NCI-H2029 treated with DMSO at 0.1 percent for 48 hours (cell line): Measurements from ENCODE around the gene RNF220.
"Not testable (repeated sequence)": the region's sequence is repeated elsewhere in the genome, so short reads cannot be mapped to it uniquely, and the experiment has no call there.

Experiments used
- DNase-seq: peaks from one replicate; lab custom pipeline; 2025; lab: John Stamatoyannopoulos, UW

Gene RNF220

DNA sequence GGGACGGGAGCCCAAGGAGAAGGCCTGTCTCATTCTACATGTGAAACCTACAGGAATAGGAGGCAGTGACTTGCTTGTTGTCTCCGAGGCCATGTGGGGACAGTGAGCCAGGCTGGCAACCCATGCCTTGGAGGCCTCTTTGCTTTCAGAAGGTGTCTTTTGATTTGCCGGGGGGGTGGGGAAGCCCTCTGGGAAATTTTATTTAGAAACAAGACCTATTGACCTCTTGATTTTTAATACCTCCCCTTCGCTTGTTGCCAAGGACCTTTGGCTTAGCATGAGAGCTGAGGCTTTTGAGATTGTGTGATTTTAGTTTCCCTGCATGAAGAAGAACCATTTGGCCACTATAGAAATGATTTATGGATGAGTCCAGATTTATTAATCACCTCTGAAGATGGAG, 273.6 kb downstream of the RNF220 start:
- no peak for DNase-seq

GRCh38 chr1:44679468-44679867, 274.4 kb downstream of the RNF220 start:
- DNase-seq, result no peak

DNA sequence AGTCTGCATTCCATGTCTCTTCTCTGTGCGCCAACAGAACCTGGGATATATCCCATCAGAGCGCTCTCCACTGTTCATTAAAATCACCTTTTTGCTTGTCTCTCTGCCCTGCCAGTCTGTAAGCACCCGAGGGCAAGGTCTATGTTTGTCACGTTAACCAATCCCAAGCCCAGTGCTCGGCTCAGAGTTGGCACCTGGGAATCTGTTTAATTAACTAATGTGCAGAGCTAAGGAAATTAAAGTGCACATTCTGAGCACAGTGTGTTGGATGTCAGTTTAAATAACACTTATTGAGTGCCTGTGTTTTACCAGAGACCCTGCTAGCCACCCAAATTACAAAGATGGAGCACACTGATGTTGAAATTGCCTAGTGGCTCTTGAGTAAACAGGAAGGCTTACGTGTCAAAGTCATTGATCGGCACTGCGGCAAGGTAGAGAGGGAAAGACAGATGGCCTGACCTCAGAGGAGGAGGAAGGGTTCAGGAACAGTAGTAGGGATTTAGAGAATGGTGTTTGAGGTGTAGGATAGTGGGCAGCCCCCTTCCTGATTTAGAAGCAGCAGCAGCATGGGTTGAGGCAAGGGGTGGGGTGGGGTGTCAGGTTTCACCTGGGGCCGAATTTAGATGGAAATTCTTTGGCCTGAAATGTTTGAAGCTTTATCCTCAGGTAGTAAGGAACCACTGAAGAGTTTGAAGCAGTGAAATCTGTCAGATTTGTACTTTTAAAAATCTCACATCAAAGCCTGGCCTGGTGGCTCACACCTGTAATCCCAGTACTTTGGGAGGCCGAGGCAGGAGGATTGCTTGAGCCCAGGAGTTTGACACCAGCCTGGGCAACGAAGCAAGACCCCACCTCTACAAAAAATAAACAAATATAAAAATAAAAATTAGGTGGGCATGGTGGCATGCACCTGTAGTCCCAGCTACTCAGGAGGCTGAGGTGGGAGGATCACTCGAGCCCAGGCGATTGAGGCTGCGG, 277.1 kb downstream of the RNF220 start:
- peak; percentile 41 for DNase-seq

DNA sequence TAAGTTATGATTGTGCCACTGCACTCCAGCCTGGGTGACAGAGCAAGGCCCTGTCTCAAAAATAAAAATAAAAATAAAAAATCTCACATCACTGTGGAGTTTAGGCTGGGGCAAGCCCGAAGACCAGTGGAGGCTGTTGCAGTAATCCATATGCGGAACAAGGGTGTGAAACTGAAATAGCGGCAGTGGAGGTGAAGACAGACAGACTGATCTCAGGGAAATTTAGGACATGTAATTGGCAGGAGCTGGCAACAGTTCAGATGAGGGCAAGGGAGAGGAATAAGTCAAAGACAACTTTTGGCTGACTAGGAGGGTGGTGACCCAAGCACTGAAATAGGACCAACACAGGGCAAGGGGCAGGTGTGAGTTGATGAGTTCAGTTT, 277.8 kb downstream of the RNF220 start:
- DNase-seq, result no peak

GRCh38 chr1:44684525-44684924, 279.5 kb downstream of the RNF220 start:
- no peak for DNase-seq

- no peak for DNase-seq
Measured at GRCh38 chr1:44685218-44685617, 280.2 kb downstream of the RNF220 start.

GRCh38 chr1:44685881-44686280, 280.8 kb downstream of the RNF220 start:
- DNase-seq, result no peak

- no peak for DNase-seq
Measured at GRCh38 chr1:44688760-44689446, 283.8 kb downstream of the RNF220 start.

GRCh38 chr1:44689447-44689765, 284.4 kb downstream of the RNF220 start:
- DNase-seq, result no peak

DNA sequence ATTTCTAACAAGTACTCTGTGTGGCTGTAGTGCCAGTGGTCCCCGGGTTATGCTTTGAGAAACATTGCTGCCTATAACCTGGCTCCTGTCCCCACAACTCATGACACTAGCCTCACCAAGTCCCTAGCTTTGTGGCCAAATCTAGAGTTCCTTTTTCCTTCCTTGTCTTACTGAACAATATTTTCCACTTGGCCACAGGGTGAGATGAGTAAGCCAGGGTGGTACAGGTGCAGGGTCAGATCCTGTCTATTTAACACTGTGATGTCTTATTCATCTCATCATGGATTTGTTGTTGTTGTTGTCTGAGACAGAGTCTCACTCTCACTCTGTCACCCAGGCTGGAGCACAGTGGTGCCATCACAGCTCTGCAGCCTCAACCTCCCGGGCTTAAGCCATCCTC, 288.1 kb downstream of the RNF220 start:
- no peak for DNase-seq

GRCh38 chr1:44693900-44694299, 288.8 kb downstream of the RNF220 start:
- no peak for DNase-seq

GRCh38 chr1:44694863-44695478, 289.9 kb downstream of the RNF220 start:
- DNase-seq, result no peak

GRCh38 chr1:44695671-44696070, 290.6 kb downstream of the RNF220 start:
- DNase-seq, result no peak

DNA sequence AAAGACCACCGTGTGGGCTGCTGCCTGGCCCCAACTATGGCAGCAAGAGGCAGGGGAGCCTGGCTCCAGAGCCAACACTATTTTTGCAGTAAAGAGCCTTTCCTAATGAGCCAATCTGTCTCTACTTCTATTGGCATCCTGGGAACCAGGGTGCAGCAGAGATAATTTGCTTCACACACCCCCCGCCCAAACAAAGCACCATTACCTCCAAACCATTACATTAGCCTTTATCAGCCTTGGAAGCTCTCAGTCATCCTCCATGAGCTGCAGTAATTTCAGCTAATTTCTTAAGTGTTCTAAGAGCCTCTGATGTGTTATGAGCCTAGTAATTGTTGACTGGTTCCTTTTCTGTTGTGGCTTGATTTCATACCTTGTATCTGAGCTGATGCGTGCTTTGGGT, 291.0 kb downstream of the RNF220 start:
- no peak for DNase-seq

DNA sequence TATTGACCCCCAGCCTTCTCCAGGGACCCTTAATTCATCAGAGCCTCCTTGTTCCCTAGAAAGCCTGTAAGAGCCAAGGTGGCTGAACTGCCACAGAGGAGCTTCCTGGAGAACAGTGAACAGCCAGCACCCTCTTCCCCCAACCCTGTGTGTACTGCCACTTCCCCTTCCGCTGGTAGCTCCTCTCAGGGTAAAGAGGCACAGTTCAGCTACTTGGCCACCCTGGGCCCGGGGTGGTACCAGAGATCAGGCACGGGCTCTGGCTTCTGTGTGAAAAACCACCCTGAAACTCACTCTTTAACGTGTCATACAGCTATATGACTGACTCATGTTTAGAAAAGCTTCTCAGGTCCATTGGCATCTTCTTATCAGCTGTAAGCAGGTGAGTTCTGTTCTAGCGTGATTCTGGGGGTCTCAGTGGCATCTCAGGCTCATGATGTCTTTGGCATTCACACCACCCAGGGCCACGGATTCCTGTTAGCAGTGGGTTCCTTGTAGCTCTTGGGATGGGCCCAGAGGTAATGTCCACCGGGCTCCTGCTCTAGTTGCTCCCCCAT, 291.8 kb downstream of the RNF220 start:
- DNase-seq, result no peak

DNA sequence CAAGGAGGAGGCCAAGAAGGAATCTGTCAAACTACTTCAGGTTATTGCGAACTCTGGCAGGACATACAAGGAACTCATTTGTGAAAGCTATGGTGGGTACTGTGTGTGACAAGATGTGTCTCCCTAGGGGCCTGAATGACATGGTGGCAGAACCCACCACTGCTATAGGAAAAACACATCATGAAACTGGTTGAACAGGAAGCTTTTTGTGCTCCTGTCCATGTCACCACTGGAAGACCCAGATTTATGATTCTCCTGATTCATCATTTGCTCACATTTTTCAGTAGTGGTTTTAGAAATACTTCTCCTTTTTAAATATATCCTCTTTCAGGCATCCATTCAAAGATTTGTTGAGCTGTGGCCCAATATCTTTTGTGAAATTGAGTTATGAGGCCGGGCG, 293.1 kb downstream of the RNF220 start:
- DNase-seq, result no peak

DNA sequence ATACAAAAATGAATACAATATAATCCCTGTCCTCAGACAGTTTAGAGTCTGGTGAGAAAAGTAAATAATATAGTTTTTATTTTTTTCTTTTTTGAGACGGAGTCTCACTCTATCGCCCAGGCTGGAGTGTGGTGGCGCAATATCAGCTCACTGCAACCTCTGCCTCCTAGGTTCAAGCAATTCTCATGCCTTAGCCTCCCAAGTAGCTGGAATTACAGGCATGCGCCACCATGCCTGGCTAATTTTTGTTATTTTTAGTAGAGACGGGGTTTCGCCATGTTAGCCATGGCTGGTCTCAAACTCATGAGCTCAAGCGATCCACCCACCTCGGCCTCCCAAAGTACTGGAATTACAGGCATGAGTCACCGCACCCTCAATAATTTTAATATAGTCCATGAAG, 294.3 kb downstream of the RNF220 start:
- not testable (repeated sequence) for DNase-seq

DNA sequence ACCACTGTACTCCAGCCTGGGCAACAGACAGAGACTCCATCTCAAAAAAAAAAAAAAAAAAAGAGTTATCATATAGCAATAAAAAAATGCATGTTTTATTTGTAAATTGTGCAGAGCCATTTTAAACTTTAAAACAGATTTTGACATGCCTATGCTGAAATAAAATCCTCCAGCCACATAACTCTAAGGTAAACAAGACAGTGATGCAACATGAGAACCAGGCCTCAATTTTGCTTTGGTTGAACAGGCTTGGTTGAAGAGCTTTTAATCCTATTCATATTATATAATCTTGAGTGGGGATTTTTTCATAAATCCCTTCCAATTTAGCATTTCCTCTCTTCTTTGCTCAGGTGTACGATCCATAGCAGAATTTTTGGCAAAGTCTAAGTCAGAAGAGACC, 295.5 kb downstream of the RNF220 start:
- no peak for DNase-seq

GRCh38 chr1:44701141-44701573, 296.1 kb downstream of the RNF220 start:
- DNase-seq, result no peak
